Activated T-helper 1 cell treated with anti-CD3 and anti-CD28 coated beads, Interleukin-2, amount 50 U/mL, for 16 hours (primary cell): ENCODE measurements around the gene CEP44.
"Not testable (repeated sequence)": the region's sequence is repeated elsewhere in the genome, so short reads cannot be mapped to it uniquely, and the experiment has no call there.

ENCODE experiments used
- DNase-seq, 2 donors: peaks; one replicate each; pipeline ENCODE4 v3.0.0-alpha.2; 2020; ENCODE audit warnings: low read depth in 1 of 2, low spot score in 1 of 2

The CEP44 gene

GRCh38 chr4:174320494-174321199 lies 36.9 kb downstream of the CEP44 start:
- DNase-seq: no peak

GRCh38 chr4:174324236-174324635 lies 40.5 kb downstream of the CEP44 start:
- no peak for DNase-seq

- DNase-seq: no peak
Measured at GRCh38 chr4:174324725-174325124, 41.0 kb downstream of the CEP44 start.

GRCh38 chr4:174332741-174333493 lies 49.2 kb downstream of the CEP44 start:
- DNase-seq: no peak

GRCh38 chr4:174334628-174335027 lies 50.9 kb downstream of the CEP44 start:
- no peak for DNase-seq

GRCh38 chr4:174340714-174341113 lies 57.0 kb downstream of the CEP44 start:
- no peak for DNase-seq

- DNase-seq: no peak
Measured at GRCh38 chr4:174349156-174349555, 65.4 kb downstream of the CEP44 start.

GRCh38 chr4:174352061-174352819 lies 68.5 kb downstream of the CEP44 start:
- DNase-seq: no peak

GRCh38 chr4:174357321-174357720 lies 73.6 kb downstream of the CEP44 start:
- no peak for DNase-seq

GRCh38 chr4:174358410-174358809 lies 74.7 kb downstream of the CEP44 start:
- DNase-seq: no peak

- no peak for DNase-seq
Measured at GRCh38 chr4:174358829-174359228, 75.1 kb downstream of the CEP44 start.

- no peak for DNase-seq
Measured at GRCh38 chr4:174362340-174362739, 78.6 kb downstream of the CEP44 start.

- not testable (repeated sequence) for DNase-seq
Measured at GRCh38 chr4:174363782-174364181, 80.1 kb downstream of the CEP44 start.

GRCh38 chr4:174365018-174365587 lies 81.4 kb downstream of the CEP44 start:
- no peak for DNase-seq

GRCh38 chr4:174369985-174370384 lies 86.3 kb downstream of the CEP44 start:
- no peak for DNase-seq

GRCh38 chr4:174373821-174374220 lies 90.1 kb downstream of the CEP44 start:
- no peak for DNase-seq

- no peak for DNase-seq
Measured at GRCh38 chr4:174375422-174375821, 91.7 kb downstream of the CEP44 start.

GRCh38 chr4:174377613-174378012 lies 93.9 kb downstream of the CEP44 start:
- no peak for DNase-seq

GRCh38 chr4:174378951-174379350 lies 95.2 kb downstream of the CEP44 start:
- no peak for DNase-seq

- DNase-seq: not testable (repeated sequence)
Measured at GRCh38 chr4:174380206-174380605, 96.5 kb downstream of the CEP44 start.

GRCh38 chr4:174380699-174381439 lies 97.2 kb downstream of the CEP44 start:
- DNase-seq: no peak
